ENCODE results near the gene DCLK2. TPM values are rescaled to one million over a fixed set of nuclear protein-coding genes. Genes with fewer than 3 reads are reported as not detected.
A peak's percentile ranks its signal among the peaks of the same experiment; 100 is the strongest.

Gene DCLK2
- total RNA-seq, 1 donor = 13.0 TPM

GRCh38 chr4:150297861-150298474, 219.7 kb downstream of the DCLK2 start:
- DNase-seq (ENCODE audit: low read depth) = peak; percentile 78
- no peak overlapping the region for H3K4me3 ChIP-seq (ENCODE audit: low read depth, low read length)
- TF ChIP-seq CTCF (IDR thresholded peaks at IDR 0.05; ENCODE audit: insufficient read depth, low read depth, low read length) = peak; percentile 74

GRCh38 chr4:150299816-150300215, 221.6 kb downstream of the DCLK2 start:
- no peak for DNase-seq (ENCODE audit: low read depth)
- TF ChIP-seq CTCF (IDR thresholded peaks at IDR 0.05; ENCODE audit: insufficient read depth, low read depth, low read length) = no peak
- H3K4me3 ChIP-seq (ENCODE audit: low read depth, low read length) = no peak overlapping the region

DNA sequence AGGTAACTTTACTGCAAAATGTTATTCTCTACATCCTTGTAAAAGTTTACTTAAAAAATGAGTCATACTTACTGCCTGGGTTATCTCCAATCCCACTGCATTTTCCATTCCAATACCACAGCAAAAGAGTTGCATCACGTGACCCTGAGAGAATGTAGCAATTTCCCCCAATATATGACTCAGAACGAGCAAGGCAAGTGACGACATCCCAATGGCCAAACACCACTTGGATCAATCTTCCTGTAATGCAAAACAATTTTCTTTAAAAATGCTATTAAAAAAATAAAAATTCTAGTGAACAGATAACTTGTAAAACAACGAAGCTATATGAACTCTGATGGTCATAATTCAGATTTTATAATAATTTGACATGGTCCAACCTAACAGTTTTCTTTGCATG, 224.3 kb downstream of the DCLK2 start:
- no peak overlapping the region for H3K4me3 ChIP-seq (ENCODE audit: low read depth, low read length)
- peak; percentile 94 for DNase-seq (ENCODE audit: low read depth)
- TF ChIP-seq CTCF (IDR thresholded peaks at IDR 0.05; ENCODE audit: insufficient read depth, low read depth, low read length) = no peak

GRCh38 chr4:150305995-150306394, 227.8 kb downstream of the DCLK2 start:
- DNase-seq (ENCODE audit: low read depth) = peak; percentile 61
- no peak for TF ChIP-seq CTCF (IDR thresholded peaks at IDR 0.05; ENCODE audit: insufficient read depth, low read depth, low read length)
- no peak overlapping the region for H3K4me3 ChIP-seq (ENCODE audit: low read depth, low read length)

GRCh38 chr4:150306719-150307118, 228.5 kb downstream of the DCLK2 start:
- H3K4me3 ChIP-seq (ENCODE audit: low read depth, low read length) = no peak overlapping the region
- DNase-seq (ENCODE audit: low read depth) = no peak
- TF ChIP-seq CTCF (IDR thresholded peaks at IDR 0.05; ENCODE audit: insufficient read depth, low read depth, low read length) = no peak

Small RNA genes lying within 50 kb of the gene (small RNA-seq; reads per million reads assigned to genes)
- not detected for gene RNU7-194P

Data from fibroblast of villous mesenchyme (primary cell).